GM18526 (cell line): Measurements from ENCODE around the gene EXOC1.

Experiments used
- POLR2A ChIP-seq: IDR thresholded peaks from 3 replicates; pipeline ENCODE4 v1.6.1; 2011; ENCODE audit not compliant: insufficient read length; ENCODE audit errors: extremely low read depth

Gene EXOC1, protein sequence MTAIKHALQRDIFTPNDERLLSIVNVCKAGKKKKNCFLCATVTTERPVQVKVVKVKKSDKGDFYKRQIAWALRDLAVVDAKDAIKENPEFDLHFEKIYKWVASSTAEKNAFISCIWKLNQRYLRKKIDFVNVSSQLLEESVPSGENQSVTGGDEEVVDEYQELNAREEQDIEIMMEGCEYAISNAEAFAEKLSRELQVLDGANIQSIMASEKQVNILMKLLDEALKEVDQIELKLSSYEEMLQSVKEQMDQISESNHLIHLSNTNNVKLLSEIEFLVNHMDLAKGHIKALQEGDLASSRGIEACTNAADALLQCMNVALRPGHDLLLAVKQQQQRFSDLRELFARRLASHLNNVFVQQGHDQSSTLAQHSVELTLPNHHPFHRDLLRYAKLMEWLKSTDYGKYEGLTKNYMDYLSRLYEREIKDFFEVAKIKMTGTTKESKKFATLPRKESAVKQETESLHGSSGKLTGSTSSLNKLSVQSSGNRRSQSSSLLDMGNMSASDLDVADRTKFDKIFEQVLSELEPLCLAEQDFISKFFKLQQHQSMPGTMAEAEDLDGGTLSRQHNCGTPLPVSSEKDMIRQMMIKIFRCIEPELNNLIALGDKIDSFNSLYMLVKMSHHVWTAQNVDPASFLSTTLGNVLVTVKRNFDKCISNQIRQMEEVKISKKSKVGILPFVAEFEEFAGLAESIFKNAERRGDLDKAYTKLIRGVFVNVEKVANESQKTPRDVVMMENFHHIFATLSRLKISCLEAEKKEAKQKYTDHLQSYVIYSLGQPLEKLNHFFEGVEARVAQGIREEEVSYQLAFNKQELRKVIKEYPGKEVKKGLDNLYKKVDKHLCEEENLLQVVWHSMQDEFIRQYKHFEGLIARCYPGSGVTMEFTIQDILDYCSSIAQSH

DNA sequence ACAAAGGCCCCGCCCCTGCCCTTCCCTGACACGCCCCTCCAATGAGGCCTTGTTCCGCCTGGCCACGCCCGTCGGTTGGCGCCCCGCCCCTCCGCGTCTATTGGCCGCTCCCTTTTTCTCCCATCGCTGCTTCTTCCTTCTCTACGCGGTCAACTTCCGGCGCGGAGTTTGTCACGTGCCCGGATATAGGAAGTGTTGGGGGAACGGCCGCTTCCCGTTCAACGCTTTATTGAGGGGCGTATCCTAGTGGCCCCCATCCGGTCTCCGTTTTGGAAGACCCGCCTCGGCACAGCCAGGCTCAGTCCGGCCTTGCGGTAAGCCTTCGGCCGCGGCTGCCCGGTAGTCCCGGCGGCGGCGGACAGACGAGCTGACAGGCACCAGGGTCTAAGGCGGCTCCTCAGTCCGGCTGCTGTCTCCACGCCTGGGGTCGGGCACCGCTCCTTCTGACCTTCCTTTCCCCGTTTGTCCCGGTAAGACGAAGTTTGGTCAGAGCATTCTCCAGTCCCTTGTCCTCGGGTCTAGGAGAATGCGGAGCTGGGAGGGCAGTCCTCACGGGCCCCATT, at the start of gene EXOC1:
TSS of gene EXOC1 (plus strand) at position 165 of the 563 bp plus-strand sequence. CDS start 4,676 bp downstream, outside the sequence.
- TF ChIP-seq POLR2A = peak; percentile 82

DNA sequence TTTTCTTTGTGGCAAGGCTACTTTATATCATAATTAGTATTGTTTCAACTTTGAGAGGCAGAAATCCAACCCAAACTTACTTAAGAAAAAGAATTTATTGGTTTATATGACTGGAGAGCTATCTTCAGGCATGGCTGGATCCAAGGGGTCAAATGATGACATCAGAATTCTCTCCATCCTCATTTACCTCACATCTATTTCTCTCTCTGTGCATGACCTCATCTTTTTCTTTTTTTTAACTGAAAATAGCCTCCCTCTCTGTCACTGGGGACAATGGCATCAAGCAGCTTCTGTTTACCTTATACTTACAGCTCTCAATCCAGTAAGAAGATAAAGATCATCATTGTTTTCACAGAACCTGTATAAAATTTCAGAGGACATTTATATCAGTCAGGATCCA, 45.9 kb upstream of the EXOC1 start:
- no peak for TF ChIP-seq POLR2A

DNA sequence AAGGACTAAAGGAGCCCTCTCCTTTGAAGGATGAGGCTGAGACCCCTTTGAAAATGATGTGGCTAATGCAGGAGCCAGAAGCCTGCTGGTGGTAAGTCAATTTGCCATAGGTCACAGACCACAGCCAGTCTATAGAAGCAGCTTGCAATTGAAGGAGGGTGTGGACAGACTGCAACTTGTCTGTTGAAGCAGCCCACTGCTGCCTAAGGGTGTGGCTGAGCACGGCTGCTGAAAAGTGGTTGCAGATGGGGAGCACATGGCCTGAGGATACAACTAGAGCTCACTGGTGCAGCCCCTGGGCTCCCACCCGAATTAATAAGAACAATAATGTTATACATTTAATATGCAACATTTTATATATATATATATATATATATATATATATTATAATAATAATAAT, 45.3 kb upstream of the EXOC1 start:
- no peak for TF ChIP-seq POLR2A

DNA sequence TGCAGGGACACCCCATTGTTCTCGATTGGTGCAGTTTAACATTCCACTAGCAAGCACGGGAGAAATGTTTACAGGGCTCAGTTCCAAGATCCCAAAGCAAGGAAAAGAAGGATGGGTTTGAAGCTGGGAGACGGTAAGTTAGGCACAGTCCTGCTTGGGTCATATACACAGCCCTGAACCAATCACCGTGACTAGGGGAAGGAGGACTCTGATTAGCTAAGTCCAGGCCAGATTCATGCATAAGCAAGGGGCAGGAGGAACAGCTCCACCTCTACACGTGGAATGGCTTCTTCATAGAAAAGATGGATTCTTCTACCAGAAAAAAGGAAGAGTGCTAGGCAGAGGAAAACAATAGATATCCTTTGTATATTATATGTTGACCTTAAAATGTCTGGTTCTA, 44.8 kb upstream of the EXOC1 start:
- no peak for TF ChIP-seq POLR2A

DNA sequence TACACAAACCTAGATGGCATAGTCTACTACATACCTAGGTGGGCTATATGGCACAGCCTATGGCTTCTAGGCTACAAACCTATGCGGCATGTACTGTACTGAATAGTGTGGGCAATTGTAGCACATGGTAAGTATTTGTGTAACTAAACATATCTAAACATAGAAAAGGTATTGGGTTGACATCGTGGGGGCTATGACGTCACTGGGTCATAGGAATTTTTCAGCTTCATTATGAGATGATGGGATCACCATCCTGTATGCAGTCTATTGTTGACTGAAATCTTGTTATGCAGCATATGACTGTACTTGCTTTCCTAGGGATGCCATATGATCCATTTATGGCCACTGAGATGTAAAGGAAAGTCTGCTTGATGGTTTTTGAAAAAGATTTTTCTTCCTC, 35.8 kb upstream of the EXOC1 start:
- no peak for TF ChIP-seq POLR2A

DNA sequence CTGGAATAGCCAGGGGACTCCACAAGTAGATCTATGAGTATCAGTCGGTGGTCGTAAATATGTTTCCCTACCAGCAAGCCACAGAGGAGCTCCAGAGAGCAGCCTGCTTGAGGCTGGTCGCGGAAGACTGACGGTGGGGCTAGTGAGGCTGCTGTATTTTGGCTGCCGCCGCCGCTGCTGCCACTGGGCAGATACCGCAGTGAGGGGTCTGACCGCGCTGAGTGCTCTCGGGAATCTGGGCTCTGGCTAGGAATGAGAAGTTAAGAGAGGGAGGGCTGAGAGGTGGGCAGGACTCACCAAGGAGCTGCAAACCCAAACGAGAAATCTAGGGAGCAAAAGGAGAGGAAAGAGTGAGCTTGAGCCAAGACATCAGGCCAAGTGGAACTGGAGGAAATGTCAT, 33.8 kb upstream of the EXOC1 start, which contains the start of gene EXOC1L:
TSS of gene EXOC1L (plus strand) at position 157 of the 400 bp plus-strand sequence. CDS start at position 394, 237 bp downstream.
- no peak for TF ChIP-seq POLR2A

DNA sequence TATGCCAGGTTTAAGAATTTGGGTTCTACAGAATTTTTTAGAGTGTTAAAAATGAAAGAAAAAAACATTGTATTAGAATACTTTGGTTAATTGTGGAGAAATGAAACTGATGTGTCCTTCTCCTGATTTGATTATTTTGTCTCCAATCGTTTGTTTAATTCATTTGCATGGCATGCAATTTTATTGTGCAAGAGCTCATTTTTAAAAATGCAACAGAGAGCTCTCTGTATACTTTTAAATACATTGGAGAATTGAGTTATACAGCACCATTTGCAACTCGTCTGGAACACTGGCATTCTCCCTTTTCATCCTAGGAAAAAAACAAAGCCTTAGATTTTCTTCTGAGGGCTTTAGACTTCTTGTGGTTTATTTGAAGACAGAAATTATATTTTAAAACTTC, 33.2 kb upstream of the EXOC1 start:
- TF ChIP-seq POLR2A = no peak

DNA sequence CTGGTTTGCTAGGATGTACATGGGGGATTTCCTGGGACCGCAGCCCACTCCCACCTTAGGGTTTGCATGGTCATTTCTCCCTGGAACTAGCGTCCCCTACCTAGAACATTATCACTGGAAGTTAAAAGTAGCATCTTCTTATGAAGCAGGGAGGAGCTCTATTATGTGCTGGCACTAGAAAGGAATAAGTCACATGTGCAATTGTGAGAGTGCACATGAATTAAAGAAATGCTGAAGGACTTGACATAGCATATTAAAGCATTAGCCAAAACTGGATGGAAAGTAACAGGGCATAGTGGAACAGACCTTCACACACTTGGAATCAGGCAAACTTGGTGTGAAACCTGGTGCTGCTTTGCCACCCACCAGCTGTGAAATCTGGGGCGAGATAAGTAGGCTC, 31.1 kb upstream of the EXOC1 start:
- TF ChIP-seq POLR2A = no peak

DNA sequence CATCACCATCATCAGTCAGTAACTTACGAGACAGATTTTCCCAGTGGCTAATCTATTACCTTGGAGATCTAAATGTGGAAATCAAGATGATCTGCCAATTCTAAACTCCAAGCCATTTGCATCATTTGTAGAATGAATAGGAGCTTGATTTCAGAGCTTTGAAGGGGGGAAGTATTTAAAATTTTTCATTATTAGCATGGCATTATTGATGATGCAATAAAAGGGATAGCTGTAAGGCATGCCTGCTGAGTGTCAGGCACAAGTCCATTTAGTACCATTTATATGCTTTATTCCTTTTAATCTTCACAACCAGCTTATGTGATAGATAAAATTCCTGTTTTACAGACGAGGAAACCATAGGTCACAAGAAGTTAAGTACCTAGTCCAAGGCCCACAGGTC, 28.6 kb upstream of the EXOC1 start:
- no peak for TF ChIP-seq POLR2A

DNA sequence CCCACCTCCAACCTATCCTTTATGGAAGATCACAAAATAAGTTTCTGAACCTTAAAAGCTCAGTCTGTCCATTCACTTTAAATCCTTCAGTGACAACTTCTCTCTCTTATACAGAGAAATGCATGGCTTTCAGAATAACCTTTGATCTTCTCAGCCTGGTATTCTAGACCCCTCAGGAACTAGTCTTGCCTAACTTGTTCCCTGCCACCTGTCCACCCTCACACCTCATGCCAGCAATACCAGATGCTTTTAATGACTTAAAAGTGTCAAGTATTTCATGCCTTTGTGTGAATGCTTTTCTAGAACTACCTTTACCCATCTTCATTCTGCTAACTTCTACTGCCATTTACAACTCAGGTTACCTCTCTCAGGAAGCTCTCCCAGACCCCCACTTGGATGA, 26.5 kb upstream of the EXOC1 start:
- TF ChIP-seq POLR2A = no peak

DNA sequence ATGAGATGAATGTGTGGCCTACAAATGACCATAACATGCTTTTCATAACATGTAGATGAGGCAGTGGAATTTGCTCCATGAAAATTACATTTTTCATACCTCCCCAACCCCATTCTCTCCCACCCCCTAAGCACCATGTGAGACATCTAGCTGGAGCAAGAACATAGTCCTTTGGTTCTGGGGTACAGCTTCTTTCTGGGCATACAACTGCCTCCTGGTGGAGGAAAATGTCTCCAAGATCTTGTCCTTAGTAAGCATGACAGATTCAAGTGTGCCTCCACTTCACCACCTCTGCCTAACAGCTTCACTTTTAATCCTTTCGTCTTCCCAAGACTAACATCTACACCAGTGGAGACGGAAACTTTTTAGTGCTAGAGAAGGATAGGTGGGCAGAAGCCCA, 25.9 kb upstream of the EXOC1 start:
- TF ChIP-seq POLR2A = no peak

DNA sequence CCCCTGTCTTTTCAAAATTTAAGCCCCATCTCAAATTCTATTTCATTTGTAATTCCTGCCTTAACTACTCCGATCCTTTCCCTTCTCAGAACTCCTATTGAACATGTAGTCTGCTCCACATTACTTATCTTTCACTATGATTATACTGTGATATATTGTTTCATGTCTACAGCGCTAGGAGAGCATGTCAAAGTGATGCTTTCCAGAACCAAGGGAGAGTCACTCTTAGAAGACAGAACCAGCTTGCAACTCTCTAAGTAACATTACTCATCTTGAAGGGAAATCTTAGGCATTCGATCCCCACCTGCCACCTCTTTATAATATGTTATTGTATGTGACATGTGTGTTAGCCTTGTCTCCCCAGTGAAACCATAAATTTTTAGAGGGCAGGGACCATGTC, 23.4 kb upstream of the EXOC1 start:
- TF ChIP-seq POLR2A = no peak

DNA sequence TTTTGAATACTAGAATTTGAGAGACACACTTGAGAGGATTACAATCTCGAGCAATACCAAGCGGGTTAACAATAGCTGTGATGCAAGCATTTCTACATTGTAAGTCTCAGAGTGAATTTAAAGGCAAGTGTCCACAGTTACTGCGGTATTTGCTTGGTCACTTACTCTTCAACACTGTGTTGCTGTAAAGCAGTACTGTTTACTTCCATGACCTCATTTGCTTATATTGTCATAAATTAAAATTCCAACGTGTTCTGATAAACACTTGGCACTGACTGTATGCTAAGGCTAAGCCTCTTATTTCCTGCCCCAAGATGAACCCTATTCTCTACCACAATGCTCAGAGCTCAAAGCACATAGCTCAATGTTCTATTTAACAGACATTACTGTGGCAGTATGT, 22.7 kb upstream of the EXOC1 start:
- no peak for TF ChIP-seq POLR2A

DNA sequence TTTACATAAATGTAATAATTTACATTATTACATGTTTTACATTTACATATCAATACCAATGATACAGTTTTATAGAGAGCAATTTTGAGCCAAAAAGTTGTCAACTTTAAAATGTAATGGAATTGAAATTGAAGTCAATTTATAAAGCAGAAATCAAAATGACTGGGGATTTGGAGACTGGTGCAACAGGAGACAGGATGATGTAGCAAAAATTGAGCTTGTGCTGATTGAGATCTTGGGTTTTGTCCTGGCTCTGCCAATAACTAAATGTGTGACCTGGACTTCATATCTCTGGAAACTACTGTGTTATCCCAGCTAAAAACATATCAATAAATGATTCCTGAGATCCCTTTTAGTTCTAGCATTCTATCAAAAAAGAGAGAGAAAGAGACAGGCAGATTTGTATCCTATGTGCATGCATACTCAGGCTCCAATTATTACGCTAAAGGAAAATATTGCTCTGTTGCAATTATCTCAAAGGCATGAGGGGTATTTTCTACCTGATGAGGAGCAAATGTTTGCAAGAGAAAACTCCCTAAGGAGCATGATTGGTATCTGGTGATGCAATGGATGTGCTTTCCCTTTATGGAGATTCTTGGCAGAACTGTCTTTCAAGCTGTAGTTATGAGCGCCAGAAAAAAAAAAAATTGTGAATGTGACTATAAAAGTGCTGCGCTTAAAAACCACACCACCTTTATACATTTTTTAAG, 19.2 kb upstream of the EXOC1 start:
- no peak for TF ChIP-seq POLR2A

DNA sequence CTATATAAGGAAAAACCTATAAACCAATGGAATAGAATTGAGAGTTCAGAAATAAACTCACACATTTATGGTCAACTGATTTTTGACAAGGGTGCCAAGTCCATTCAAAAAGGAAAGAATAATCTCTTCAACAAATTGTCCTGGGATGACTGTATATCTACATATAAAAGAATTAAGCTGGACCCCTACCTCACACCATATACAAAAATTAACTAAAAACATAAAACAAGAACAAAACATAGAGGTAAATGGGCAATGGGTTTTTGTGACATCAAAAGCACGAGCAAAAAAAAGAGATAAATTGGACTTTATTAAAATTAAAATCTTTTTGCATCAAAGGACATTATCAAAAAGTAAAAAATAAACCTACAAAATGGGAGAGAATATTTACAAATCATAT, 15.5 kb upstream of the EXOC1 start:
- TF ChIP-seq POLR2A = no peak
